Stimulated activated CD4-positive, alpha-beta T cell treated with anti-CD3 and anti-CD28 coated beads, Interleukin-1b, Interleukin-23, amount 100 ng/mL, for 1 hour (primary cell): ENCODE measurements around the gene ERAL1.
"Not testable (repeated sequence)": the region's sequence is repeated elsewhere in the genome, so short reads cannot be mapped to it uniquely, and the experiment has no call there.

Experiments used
- DNase-seq, 2 donors: peaks; one replicate each; pipeline ENCODE4 v3.0.0-alpha.2; 2020; ENCODE audit warnings: low read depth in 2 of 2

Gene ERAL1

DNA sequence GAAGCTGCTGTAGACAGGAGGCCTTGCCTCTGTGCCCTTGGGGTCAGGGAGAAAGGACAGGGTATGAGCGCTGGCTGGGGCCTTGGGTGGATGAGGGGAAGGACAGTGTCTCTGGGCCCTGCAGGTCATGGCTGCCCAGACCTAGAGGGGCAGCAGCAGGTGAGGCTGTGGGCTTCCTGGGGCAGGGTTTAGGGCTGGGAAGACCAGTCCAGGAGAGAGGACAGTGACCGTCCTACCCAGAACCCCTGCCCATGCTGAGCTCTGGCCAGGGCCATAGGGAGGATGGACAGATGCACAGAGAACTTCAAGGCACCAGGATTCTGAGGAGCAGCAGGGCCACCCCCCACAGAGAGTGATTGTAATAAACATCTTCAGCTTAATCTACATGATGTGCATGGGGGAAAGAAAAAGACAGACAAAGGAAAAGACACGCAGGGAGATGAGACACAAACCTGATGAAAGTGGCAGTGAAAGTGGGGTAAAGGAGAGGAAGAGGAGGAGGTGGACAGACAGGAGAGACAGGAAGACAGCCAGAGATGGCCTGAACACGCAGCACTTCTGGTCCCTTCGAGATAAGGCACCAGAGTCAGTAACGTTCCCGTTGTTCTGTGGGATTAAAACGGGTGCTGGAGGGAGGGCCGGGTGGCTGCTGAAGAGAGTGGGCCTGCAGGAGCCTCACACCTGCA, 25.2 kb downstream of the ERAL1 start:
- DNase-seq: no peak

GRCh38 chr17:28880572-28880945, 25.7 kb downstream of the ERAL1 start:
- DNase-seq: no peak

DNA sequence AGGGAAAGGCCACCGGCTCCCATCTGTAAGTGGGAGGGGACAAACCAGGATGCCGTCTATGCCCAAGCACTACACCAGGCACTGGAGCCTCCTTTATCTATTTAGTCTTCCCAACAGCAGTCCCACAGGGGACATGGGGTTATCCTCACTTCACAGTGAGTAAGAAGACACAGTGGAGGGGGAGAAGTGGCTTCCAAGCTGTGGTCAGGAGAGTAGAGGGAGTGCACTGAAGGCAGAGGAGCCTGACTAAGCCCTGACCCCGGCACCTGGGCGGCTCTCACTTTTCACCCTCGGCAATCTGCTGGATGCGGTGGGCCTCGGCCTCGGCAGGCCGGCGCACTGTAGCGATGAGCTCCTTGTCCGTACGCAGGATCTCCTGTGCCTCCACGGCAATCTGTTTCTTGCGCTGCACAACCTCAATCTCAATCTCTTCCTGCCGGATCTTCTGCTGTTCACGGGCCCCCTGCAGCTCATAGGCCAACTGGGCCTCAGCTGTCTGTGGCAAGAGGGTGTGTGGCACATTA, 26.8 kb downstream of the ERAL1 start:
- no peak for DNase-seq

DNA sequence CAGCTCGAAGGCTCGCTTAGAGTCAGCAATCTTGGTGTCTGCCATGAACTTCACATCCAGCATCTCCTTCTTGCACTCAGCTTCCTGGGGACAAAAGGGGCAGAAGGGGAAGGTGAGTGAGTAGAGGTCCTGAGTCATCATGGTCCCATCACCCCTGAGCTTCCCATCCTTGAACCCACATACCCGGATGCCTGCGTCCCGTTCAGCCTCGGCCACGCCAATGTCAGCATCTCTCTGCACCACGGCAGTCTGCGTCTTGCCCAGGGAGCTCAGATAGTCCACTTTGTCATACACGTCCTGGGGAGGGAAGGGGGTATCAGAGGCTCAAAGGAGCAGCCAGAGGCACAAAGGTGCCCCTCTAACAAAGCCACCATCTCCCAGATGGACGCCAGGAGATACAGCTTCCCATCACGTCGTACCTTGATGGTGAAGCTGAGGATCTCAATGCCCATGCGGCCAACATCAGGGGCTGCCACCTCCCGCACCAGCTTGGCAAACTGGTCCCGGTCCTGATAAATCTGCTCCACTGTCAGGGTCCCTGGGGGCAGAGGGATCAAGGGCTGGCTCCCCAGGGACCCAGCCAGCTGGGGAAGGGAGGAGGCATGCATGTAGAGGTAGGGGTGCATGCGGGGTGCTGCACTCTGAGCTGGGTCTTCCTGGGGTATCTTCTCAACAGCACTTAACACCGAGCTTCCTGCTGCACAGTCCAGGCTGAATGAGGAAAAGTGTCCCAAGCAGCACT, 27.5 kb downstream of the ERAL1 start:
- DNase-seq: no peak

- DNase-seq: no peak
Observed at GRCh38 chr17:28883967-28884702, 29.3 kb downstream of the ERAL1 start.

- DNase-seq: no peak
Observed at GRCh38 chr17:28885363-28885762, 30.5 kb downstream of the ERAL1 start.

- DNase-seq: no peak
Observed at GRCh38 chr17:28885951-28886350, 31.1 kb downstream of the ERAL1 start.

- DNase-seq: no peak
Observed at GRCh38 chr17:28887871-28888471, 33.2 kb downstream of the ERAL1 start.

DNA sequence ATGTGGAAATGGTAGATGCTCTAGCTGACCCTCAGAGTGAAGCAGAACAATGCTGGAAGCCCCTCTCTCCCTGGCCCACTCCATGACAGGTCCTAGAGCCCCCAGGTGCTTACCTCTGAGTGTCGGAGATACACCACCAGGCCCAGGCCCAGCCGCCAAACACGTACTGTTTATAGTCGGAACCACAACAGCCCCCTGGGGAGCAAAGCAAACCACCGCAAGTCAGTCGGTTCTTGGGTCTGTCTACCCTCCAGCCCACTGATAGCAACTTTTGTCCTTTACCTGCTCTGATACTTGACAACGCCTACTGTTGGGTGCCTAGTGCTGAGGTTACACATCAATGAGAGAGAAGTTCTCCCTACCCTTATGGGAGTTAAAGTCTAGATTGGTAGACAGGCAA, 34.0 kb downstream of the ERAL1 start:
- DNase-seq: no peak

DNA sequence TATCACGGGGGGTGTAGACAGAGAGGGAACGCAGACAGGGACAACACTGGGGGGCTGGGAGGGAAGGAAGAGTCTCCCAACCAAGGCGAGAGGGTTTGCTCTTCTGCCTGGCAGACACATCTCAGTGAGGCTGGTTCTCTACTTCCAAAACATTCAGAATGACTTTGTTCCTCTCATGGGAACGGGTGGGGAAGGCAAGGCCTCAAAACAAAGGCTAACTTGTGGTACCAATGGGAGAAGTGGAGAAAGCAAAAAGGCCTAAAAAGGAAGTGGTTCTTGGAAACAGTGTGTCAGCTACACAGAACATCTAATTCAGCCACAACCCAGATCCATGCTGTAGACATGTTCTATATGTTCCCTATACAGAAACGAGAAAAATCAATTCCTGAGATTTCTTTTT, 35.2 kb downstream of the ERAL1 start:
- DNase-seq: no peak

DNA sequence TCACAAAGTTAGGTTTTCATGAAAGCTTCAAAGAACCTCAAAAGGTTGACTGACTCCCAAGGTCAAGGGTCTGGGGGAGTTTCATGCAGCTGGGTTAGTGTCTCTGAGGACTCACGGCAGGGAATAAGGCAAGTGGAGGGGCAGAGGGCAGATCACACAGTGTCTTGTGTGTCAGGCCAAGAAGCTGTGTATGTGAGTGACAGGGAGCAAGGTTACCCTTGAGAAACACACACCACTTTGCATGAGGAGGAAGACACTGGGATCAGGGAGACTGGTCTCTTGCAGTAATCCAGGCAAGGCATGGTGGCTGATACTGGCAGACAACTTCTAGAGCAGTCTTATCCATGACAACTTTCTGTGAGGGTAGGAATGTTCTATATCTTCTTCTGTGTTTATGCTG, 36.4 kb downstream of the ERAL1 start:
- no peak for DNase-seq

DNA sequence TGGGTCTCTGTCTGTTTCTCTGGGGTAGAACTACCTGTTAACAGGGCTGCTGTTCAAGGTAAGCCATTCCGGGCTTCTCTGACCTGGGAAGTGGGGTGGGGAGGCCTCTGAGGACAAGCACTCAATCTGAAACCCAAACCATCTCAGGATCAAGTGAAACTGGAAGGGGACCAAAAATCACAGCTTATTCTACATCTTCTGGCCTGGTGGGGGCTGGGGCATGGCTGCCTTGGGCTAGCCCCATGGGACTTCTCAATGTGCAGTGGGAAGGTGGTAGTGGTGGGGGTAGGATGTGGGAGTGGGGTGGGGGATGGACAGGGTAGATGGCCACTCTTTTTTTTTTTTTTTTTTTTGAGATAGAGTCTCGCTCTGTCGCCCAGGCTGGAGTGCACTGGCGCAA, 37.2 kb downstream of the ERAL1 start:
- no peak for DNase-seq

DNA sequence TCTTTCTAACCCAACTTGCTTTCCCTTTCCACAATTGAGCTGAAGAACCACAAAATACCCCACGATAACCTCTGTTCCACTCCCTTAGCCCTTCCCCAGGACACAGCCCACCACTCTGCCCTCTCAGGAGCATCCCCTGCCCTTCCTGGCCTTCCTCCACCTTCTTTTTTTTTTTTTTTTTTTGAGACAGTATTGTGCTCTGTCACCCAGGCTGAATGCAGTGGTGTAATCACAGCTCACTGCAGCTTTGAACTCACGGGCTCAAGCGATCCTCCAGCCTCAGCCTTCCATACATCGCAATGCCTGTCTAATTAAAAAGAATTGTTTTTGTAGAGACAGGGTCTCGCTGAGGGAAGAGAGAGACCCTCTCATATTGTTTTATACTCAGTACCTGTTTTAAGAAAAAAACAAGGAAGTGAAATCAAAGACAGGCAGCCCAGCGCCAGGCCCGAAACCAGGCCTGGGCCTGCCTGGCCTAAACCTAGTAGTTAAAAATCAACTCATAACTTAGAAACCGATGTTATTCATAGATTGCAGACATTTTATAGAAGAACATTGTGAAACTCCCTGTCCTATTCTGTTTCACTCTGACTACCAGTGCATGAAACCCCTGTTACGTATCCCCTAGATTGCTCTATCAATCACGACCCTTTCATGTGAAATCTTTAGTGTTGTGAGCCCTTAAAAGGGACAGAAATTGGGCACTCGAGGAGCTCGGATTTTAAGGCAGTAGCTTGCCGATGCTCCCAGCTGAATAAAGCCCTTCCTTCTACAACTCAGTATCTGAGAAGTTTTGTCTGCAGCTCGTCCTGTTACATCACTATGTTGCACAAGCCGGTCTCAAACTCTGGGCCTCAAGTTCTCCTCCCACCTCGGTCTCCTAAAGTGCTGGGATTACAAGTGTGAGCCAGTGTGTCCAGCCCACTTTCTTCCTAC, 38.7 kb downstream of the ERAL1 start:
- DNase-seq: not testable (repeated sequence)

GRCh38 chr17:28895794-28896447, 41.1 kb downstream of the ERAL1 start:
- DNase-seq: no peak

GRCh38 chr17:28896491-28896883, 41.7 kb downstream of the ERAL1 start:
- DNase-seq: no peak

DNA sequence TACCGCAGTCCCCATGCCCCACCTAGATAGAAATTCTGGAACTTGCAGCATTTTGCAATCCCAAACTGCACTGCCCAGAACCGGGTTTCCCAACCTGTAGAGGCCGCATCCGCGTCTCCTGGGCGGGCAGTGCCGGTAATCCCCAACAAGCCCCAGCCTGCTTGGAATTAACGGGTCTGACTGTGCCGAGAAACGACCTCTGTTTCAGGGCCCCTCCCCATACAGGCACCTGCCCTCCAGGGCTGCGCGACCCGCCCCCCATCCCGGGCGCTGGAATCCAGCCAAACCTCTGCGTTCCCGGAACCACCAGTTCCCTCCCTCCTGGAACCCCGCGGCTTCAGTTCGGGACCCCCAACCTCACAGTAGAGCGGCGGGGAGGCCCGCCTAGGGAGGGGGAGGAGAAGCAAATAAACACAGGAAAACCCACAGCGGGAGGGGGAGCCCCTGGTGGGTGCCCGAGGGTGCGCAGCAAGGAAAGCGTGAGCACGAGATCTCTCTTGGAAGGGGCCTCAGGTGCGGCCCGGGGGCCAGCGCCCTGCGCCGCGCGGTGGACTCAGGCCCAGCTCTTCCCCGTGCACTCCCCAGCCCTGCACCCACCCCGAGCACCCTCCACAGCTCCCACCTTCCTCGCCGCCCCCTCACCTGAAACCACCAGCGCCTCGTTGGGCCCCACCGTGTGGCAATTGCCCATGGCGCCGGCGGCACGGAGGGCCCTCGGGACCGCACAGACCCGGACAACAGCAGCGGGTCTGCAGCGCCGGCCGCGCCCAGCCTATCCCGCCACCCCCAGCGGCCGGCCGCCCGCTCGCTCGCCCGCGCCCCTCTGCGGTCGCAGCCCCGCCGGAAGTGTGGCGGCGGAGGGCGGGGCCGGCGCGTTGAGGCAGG, 42.3 kb downstream of the ERAL1 start, which contains the start of gene FLOT2:
FLOT2 (minus strand) TSS at position 850 of the 885 bp plus-strand sequence; CDS start at position 691, 159 bp downstream.
- DNase-seq: peak in 1 of 2 donors; percentile 44

DNA sequence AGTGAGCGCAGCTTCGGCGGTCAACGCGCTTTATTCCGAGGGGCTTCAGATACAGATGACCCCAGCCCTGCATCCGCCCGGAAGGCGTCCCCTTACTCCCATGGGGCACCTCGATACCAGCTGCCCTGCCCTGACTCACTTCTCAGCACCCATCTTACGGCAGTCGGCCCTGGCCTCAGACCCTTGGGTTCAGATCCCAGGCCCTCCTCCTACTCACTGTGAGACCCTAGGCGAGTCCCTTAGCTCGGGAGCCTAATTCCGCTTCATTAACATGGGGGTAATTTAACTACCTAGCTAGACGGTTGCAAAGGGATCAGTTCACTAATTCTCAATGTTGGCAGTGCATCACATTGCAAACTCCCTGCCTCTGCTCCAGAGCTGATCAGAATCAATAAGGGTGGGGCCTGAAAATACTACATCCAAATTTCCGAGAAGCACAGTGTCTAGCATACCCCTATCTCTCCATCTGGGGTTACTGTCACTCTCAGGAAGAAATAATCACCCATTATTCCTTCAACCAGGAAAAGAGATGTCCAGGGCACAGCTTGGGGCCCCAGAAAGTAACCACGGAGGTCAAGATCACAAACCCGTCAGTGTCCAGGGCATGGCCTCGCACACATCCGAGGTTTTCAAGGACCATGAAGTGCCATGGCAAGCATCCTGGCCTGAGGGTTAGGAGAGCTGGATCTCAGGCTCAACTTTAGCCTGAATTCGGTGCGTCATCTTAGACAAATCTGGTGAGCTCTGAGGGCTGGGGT, 43.1 kb downstream of the ERAL1 start:
- DNase-seq: no peak

GRCh38 chr17:28898527-28898955, 43.7 kb downstream of the ERAL1 start:
- no peak for DNase-seq
